LoVo (cell line): ENCODE measurements around the gene CRIM1.

Source experiments
- DNase-seq: peaks from one replicate; pipeline ENCODE4 v3.0.0-alpha.2; 2016; ENCODE audit warnings: low spot score

Gene CRIM1

DNA sequence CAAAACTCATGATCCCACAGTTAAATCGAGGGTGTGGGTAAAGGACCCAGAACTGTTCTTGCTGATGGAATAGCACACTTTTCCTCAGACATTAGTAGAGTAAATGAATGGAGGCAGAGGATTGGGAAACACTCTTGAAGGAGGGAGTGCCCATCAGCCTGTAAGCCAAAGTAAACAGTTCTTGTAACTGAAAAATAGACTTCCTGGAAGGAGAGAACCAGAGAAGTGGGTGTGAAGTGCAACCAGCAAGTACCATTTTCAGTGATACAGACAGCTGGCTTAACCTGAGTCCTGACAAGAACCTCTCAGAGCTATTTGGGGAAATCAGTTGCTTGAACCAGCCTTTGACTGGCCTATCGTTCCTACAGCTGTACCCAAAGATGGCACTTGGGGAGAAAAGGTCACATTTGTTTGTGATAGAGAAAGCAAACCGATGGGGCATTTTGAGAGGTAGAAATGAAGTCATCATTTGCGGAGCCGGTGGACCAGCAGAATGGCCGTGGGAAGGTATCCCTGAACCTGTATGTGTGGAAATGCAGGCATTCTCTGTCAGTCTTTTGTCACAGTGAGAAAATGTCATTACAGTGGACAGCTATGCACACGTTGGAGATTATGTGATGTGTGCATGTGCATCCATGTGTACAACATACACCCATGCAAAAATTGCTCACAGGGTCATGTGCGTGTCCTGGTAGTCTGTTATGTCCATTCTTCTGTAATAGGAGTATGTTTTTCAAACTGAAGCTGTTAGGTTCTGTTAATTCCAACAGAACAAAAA, 17.8 kb downstream of the CRIM1 start:
- DNase-seq: peak; percentile 71

- no peak for DNase-seq
Measured at GRCh38 chr2:36374585-36374984, 19.0 kb downstream of the CRIM1 start.

- DNase-seq: peak; percentile 72
Measured at GRCh38 chr2:36376319-36376765, 20.8 kb downstream of the CRIM1 start.

- peak; percentile 69 for DNase-seq
Measured at GRCh38 chr2:36376992-36377738, 21.6 kb downstream of the CRIM1 start.

GRCh38 chr2:36379710-36380448, 24.3 kb downstream of the CRIM1 start:
- no peak for DNase-seq

DNA sequence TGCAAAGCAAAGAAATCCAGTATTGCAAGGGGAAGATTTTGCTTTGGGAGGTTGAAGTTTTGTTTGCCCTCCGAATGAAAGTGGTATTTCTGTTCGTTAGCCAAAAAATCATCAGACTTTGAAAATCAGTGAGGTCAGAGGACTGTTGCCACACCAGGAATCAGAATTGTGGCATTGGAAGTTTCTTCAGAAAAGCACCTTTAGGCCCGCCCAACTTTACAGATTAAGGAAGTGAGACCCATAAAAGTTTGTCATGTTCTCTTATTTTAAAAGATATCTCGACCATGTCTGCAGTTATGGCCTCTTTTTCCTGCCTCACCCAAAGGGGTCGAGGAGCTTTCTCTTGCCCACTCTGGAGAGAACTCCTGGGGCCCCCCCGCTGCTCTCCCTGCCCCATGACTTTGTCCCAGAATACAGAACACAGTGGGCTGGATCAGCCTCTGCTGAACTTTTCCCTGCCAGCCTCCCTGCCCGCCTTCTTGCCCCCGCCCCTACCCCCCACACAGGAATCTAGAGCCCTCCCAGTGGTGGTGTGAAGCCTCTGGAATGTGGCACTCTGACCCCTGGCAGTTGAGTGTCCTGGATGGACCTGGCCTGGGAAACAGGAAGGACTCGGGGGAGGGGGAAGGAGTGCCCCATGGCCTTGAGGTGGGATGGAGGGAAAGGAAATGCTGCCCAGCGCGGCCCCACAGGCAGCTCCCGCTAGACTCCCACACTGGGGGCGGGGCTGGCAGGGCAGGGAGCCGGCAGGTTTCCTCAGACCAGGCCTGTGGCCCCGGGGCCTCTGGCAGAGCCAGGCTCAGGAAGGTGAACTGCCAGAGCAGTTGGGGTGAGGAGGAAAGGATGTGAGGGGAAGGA, 25.3 kb downstream of the CRIM1 start:
- peak; percentile 38 for DNase-seq

DNA sequence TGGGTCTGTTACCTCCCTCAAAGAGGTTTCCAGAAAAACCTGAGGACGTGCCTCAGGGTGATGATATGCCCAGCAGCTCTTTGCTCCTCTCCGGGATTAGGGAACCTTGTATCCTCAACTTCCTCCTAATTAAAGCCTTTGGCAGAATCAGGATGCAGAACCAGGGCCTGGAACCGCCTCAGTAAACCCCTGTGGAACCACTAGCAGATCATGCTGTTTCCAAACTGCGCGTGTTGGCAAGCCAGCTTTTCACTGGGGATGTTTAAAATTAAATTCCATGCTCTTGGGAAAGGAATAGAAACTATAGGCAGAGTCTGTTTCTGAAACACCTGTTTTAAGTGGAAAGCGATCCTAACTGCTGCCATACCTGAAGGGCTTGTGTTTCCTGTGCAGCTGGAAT, 26.4 kb downstream of the CRIM1 start:
- no peak for DNase-seq

GRCh38 chr2:36382472-36382871, 26.9 kb downstream of the CRIM1 start:
- no peak for DNase-seq

DNA sequence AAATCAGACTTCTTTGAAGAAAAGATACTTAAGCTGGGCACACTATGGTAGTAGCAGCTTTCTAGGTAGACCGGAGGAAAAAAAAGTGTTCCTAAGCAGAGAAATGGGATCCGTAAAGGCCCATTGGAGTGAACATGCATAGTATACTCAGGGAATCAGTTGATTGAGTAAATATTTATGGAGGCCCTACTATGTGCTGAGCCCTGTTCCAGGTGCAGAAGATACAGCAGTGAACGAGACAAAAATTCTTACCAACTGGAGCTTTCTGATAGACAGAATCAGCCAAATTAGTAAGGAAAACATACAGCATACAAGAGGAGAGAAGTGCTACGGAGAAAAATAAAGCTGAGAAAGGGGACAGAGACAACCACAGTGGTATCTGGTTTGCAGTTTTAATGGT, 28.1 kb downstream of the CRIM1 start:
- DNase-seq: no peak

- no peak for DNase-seq
Measured at GRCh38 chr2:36384454-36384853, 28.9 kb downstream of the CRIM1 start.

DNA sequence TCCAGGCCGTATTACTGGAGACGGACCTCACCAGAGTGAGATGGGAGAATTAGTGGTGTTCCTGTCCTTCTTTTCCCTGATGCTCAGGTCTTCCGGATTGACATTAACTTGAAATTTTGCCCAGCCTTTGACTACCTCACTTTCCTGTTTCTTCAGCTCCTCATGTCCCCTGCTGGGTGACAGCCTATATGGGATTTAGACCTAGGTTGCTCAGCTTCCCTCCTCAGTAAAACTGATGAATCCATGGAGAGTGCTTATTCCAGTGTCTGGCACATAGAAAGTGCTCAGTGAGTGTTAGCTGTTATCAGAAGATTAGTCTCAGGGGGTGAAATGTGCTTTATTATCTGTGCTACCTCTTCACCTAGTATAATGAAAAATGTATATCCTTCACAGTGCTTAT, 30.0 kb downstream of the CRIM1 start:
- DNase-seq: no peak

DNA sequence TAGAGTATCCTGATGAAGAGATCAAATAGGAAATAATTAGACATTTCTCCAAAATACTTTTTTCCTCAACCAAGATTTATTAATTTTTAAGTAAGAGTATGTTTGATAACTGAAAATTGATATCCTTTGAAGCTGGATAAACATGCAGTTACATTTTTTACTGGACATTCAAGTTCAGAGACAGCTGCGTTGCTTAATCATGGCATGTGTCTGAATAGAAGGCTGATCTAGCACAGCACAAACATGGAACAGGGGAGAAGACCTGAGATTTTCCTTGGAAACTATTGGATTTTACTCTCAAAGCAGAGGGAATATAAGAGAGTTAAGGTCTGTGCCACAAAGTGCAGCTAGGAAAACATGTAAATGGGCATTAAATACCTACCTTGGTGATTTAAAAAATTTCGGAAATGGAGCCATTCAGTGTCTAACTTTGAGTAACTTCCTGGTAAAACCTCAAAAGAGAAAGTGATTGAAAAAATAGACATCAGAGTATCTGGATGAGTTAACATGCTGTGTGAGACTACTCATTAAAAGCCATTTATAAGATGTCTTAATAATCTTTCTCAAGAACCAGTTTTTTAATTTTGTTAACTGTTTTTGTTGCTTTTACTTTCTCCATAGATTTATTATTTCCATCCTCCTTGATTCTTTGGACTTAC, 31.8 kb downstream of the CRIM1 start:
- no peak for DNase-seq

DNA sequence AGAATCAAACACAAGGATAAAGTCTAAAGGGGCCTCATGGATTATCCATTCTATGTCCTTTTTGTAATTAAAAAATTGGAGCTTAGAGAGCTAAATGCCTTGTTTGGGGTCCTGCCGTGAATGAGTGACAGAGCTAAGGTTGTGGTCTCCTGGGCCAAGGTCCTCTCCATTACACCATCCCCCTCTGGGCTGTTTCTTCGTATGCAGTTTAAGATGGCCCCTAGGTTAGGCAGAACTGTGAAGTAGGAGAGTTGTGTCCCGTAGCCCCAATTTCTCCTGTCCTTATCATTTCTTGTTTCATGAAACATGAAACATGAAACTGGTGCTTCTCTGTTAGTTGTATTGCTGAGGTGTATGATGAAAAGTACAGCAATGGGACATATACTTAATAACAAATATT, 32.9 kb downstream of the CRIM1 start:
- DNase-seq: no peak

DNA sequence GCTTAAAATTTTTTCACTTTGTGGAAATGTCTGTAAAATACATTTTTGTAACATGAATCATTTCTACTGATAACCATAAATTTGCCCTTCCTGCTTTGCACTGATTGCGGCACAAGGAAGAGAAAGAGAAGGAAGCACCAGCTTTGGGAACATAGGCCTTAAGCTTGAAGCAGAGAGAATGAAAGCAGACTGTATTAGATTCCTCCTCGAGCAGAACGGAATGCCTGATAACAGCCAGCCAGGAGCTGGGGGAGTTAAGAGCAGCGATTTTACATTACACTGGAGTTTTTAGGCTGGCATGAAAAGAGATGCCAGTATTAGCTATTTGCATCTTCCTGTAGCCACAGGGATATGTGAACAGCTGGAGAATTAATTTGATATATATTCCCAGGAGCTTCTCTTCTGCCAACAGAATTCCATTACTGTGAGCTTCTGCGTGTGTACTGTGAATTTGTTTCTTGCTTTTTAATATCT, 33.5 kb downstream of the CRIM1 start:
- DNase-seq: no peak

DNA sequence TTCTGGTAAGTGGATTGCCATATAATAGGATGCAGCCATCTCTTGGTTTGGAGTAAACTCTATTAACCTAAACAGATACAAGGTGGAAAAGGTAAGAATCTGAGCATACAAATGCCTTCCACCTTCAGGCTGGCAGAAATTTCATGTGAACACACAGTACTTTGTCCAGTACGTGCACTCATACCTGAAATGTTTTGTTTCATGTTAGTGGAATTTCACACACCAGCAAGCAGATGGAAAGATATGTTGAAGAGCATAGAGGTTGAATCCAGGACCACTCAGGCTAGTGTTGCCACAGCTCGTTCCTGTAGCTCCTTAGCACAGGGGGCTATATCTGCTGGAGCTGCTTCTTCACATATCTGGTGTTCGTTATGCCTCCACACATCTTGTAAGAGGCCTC, 34.0 kb downstream of the CRIM1 start:
- no peak for DNase-seq

- DNase-seq: no peak
Measured at GRCh38 chr2:36392571-36393255, 37.1 kb downstream of the CRIM1 start.

DNA sequence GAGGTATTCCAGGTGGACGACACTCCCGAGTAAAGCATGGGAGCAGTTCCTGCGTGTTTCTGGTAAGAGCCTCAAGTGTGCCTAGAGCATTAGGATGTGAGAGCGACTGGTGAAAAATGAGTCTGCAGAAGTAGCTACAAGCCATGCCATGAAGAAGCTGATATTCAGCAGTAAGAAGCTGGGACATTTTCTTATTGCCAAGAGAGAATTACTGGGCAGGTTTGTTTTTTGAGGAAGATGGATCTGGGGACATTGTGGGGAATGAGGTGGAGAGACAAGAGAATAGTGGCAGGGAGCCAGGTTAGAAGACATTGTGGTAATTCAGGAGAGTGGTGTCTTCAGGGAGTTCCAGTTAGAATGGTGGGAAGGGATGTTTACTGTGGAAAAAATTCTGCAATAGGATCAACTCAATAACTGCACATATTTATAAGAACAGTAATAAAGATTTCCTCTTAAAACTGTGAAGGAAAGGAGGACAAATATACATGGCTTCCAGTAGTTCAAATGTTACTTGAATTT, 38.2 kb downstream of the CRIM1 start:
- no peak for DNase-seq

GRCh38 chr2:36394804-36395203, 39.2 kb downstream of the CRIM1 start:
- peak; percentile 54 for DNase-seq

DNA sequence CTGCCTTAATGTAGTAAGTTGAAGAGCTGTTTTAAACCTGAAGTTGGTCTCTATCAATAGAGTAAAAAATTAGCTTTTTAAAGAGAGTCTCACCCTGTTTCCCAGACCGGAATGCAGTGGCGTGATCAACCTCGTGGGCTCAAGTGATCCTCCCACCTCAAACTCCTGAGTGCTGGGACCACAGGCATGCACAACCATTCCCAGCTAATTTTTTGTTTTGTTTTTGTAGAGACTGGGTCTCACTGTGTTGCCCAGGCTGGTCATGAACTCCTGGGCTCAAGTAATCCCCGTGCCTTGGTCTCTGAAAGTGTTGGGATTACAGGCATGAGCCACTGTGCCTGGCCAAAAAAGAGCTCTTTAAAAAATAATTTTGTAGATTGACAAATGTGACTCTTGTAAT, 40.3 kb downstream of the CRIM1 start:
- DNase-seq: no peak

GRCh38 chr2:36396878-36397539, 41.4 kb downstream of the CRIM1 start:
- DNase-seq: no peak
